Endothelial cell of umbilical vein (primary cell): ENCODE results near the gene RBM44. TPM values are rescaled to one million over a fixed set of nuclear protein-coding genes. Genes with fewer than 3 reads are reported as not detected.

Source experiments
- BruUV-seq: library from RNA; stranded (reverse); fragments of 400-500 nt; replicated peaks from 2 replicates; lab custom pipeline; 2021; lab: Mats Ljungman, UMichigan
- CTCF ChIA-PET: fragments of 300-600, 350-600 bp; sonication (Branson Sonifier 250); formaldehyde crosslinking; loops from one replicate; lab custom pipeline; 2021; ENCODE audit warnings: antibody characterized with exemption, inconsistent platforms; lab: Charles Lee
- POLR2A ChIA-PET: fragments of 300-600, 350-600 bp; sonication (Branson Sonifier 250); formaldehyde crosslinking; loops from one replicate; lab custom pipeline; 2021; ENCODE audit warnings: antibody characterized with exemption, inconsistent platforms; lab: Charles Lee
- DNase-seq: peaks from one replicate; pipeline ENCODE4 v3.0.0-alpha.2; 2011; ENCODE audit warnings: low read depth, low spot score
- FAIRE-seq: peaks from 2 replicates; lab custom pipeline; 2011; peaks lifted over from hg19 to GRCh38; lab: Jason Lieb, UNC
- H2AFZ ChIP-seq: 2 replicates; pipeline ENCODE4 v1.6.0; 2012; ENCODE audit warnings: low read depth, low read length, control low read depth, inconsistent platforms
- H3K27ac ChIP-seq: 2 replicates; pipeline ENCODE4 v1.5.1; 2011; ENCODE audit warnings: low read depth, mild to moderate bottlenecking, control low read depth, low read length, moderate library complexity; ENCODE audit not compliant: insufficient read depth
- H3K27me3 ChIP-seq, 2 experiments: 2 replicates each; pipeline versions ENCODE4 v1.6.0 to v1.6.1; 2011; ENCODE audit warnings: low read length in 2 of 2, mixed read lengths in 1 of 2; ENCODE audit not compliant: control insufficient read depth in 2 of 2, insufficient read depth in 2 of 2
- H3K36me3 ChIP-seq, 2 experiments: 2 replicates in 1 of 2; 3 replicates in 1 of 2; pipeline ENCODE4 v1.5.1; 2011; ENCODE audit warnings: low read length in 2 of 2, mild to moderate bottlenecking in 1 of 2, moderate library complexity in 1 of 2; ENCODE audit not compliant: control insufficient read depth in 2 of 2, insufficient read depth in 2 of 2; ENCODE audit errors: extremely low read depth in 1 of 2
- H3K4me1 ChIP-seq: 3 replicates; pipeline ENCODE4 v1.5.1; 2011; ENCODE audit warnings: mild to moderate bottlenecking, low read length; ENCODE audit not compliant: control insufficient read depth, insufficient read depth; ENCODE audit errors: extremely low read depth
- H3K4me2 ChIP-seq: 2 replicates; pipeline ENCODE4 v1.6.1; 2011; ENCODE audit warnings: low read length, control low read depth, mixed read lengths; ENCODE audit not compliant: insufficient read depth
- H3K4me3 ChIP-seq, 3 experiments: fragments of 200-600 bp in 1 of 3; sonication (generic), shearing (Covaris generic) in 1 of 3; replicated peaks in 1 of 3; 2 replicates each; pipeline ENCODE4 v1.5.1; 2011 to 2016; ENCODE audit warnings: control low read depth in 3 of 3, low read length in 3 of 3, mild to moderate bottlenecking in 2 of 3, inconsistent platforms in 1 of 3, low read depth in 1 of 3, moderate library complexity in 1 of 3; ENCODE audit not compliant: insufficient read depth in 1 of 3
- H3K79me2 ChIP-seq: 2 replicates; pipeline ENCODE4 v1.6.0; 2012; ENCODE audit warnings: low read length, inconsistent platforms; ENCODE audit not compliant: control insufficient read depth, insufficient read depth
- H3K9ac ChIP-seq: replicated peaks from 2 replicates; pipeline ENCODE3; 2011; ENCODE audit warnings: low read length, control low read depth; ENCODE audit not compliant: insufficient read depth; ENCODE audit errors: extremely low read depth
- H3K9me1 ChIP-seq: replicated peaks from 3 replicates; pipeline ENCODE4 v1.6.0; 2011; ENCODE audit warnings: mild to moderate bottlenecking, low read length; ENCODE audit not compliant: control insufficient read depth, insufficient read depth; ENCODE audit errors: extremely low read depth
- H3K9me3 ChIP-seq: replicated peaks from 2 replicates; pipeline ENCODE4 v1.5.1; 2012; ENCODE audit warnings: low read length, inconsistent platforms; ENCODE audit not compliant: control insufficient read depth, insufficient read depth
- H4K20me1 ChIP-seq: replicated peaks from 2 replicates; pipeline ENCODE3; 2011; ENCODE audit warnings: mild to moderate bottlenecking, low read length; ENCODE audit not compliant: control insufficient read depth, insufficient read depth; ENCODE audit errors: extremely low read depth
- EZH2 ChIP-seq: IDR thresholded peaks from 2 replicates; pipeline ENCODE4 v1.6.1; 2012; ENCODE audit warnings: borderline replicate concordance, low read depth, mild to moderate bottlenecking, moderate library complexity, low read length, inconsistent platforms; ENCODE audit not compliant: severe bottlenecking
- FOS ChIP-seq: IDR thresholded peaks from 2 replicates; pipeline ENCODE4 v1.6.1; 2011; ENCODE audit warnings: mild to moderate bottlenecking, low read length, moderate library complexity, borderline replicate concordance; ENCODE audit not compliant: insufficient read depth
- GATA2 ChIP-seq: IDR thresholded peaks from 2 replicates; pipeline ENCODE4 v1.7.0; 2011; ENCODE audit warnings: low read depth, mild to moderate bottlenecking, moderate library complexity, mixed read lengths, low read length; ENCODE audit not compliant: insufficient read length, insufficient read depth
- JUN ChIP-seq: IDR thresholded peaks from 2 replicates; pipeline ENCODE4 v1.6.1; 2011; ENCODE audit warnings: borderline replicate concordance, low read depth; ENCODE audit not compliant: insufficient read length, insufficient read depth
- MYC ChIP-seq: IDR thresholded peaks from one replicate; pipeline ENCODE4 v1.6.1; 2011; ENCODE audit warnings: mild to moderate bottlenecking, low read depth, low read length
- POLR2A ChIP-seq: IDR thresholded peaks from 2 replicates; pipeline ENCODE4 v1.6.1; 2012; ENCODE audit warnings: low read depth, mild to moderate bottlenecking, control low read depth, low read length
- POLR2AphosphoS5 ChIP-seq: IDR thresholded peaks from 2 replicates; pipeline ENCODE4 v1.6.1; 2012; ENCODE audit warnings: low read depth, mild to moderate bottlenecking, control low read depth, low read length, moderate library complexity; ENCODE audit not compliant: insufficient read depth
- dilution Hi-C: fragments of 300-500 bp; cut with MboI; formaldehyde crosslinking; loops from one replicate; pipeline ENCODE4 v1.15.0; 2019; ENCODE audit warnings: low sequenced_read_pairs; ENCODE audit not compliant: extremely low pct_ligation_motif_present
- intact Hi-C: fragments of 100-400 bp; cut with micrococcal nuclease; formaldehyde crosslinking; loops from one replicate; pipeline ENCODE4 v1.10.0; 2022
- polyA plus RNA-seq, 4 experiments: library from polyadenylated mRNA; depleted of rRNA in 3 of 4; stranded (reverse) in 3 of 4; unstranded in 1 of 4; fragments of >200 nt; gene quantifications; 2 replicates each; pipeline versions ENCODE4 v1.2.1 to v1.2.3, GENCODE V29; 2011 to 2012; ENCODE audit warnings: missing spikeins in 1 of 4
- total RNA-seq: library from RNA; stranded (reverse); gene quantifications from 2 replicates; pipeline ENCODE4 v1.2.3, GENCODE V29; 2021
- TF ChIP-seq, protein P1 (sequence below): IDR thresholded peaks from 2 replicates; pipeline ENCODE4 v1.6.1; 2011; ENCODE audit not compliant: insufficient read depth, insufficient read length
- TF ChIP-seq, protein P2 (sequence below), 2 donors: IDR thresholded peaks; 1 replicate in 1 of 2; 2 replicates in 1 of 2; pipeline ENCODE4 v1.5.1; 2011; ENCODE audit warnings: low read length in 2 of 2, mild to moderate bottlenecking in 2 of 2, moderate library complexity in 2 of 2, control low read depth in 1 of 2, inconsistent platforms in 1 of 2, low read depth in 1 of 2; ENCODE audit not compliant: insufficient read depth in 1 of 2; ENCODE audit errors: extremely low read depth in 1 of 2

RBM44 gene
- total and polyA plus RNA-seq, 2 donors (not counting 3 experiments of a cell fraction or from before 2014, with no cell fraction given) = 0.14 to 0.53 TPM

DNA sequence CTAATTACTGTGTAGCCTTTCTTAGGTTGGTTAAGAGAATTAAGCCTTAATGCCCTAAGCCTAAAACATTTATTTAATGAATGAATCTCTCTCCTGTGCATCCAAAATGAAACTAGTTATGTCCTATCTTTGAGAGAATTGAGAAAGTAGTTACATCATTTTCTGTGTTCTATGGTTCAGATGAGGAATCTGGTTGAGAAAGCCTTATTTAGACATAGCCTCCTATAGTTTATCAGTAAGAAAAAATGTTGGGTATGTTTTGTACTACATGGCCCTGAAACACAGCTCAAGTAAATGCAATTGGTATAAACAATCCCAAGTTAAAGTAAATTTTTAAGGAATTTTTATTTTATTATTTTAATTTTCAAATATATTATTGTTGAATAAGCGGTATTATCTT is 35.0 kb downstream of the RBM44 start:
- DNase-seq = no peak
- Histone ChIP-seq H3K9ac (no peak overlapping the region), H3K9me3 (no peaks in the 10 kb centered on the region), H3K27ac (no peak overlapping the region), H3K4me1 (no peaks in the 10 kb centered on the region), H3K36me3 (no peaks in the 10 kb centered on the region), H4K20me1 (no peaks in the 10 kb centered on the region), H3K79me2 (no peaks in the 10 kb centered on the region), H3K4me3 (no peak overlapping the region), H3K27me3 (peaks cover 2 to 3% of the 10 kb centered on the region in 2 experiments), H2AFZ (no peak overlapping the region), H3K4me2 (no peak overlapping the region), H3K9me1 (no peaks in the 10 kb centered on the region)
- dilution Hi-C loops = no loop called here
- no TSS peak for BruUV-seq
- FAIRE-seq = no peak
- CTCF ChIA-PET = no interaction called here
- TF ChIP-seq JUN (no peak), MYC (no peak), GATA2 (no peak), EZH2 (no peak), POLR2AphosphoS5 (no peak), FOS (no peak), POLR2A (no peak)
- TF ChIP-seq, protein P1, sequence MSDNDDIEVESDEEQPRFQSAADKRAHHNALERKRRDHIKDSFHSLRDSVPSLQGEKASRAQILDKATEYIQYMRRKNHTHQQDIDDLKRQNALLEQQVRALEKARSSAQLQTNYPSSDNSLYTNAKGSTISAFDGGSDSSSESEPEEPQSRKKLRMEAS = no peak
- TF ChIP-seq, protein P2, sequence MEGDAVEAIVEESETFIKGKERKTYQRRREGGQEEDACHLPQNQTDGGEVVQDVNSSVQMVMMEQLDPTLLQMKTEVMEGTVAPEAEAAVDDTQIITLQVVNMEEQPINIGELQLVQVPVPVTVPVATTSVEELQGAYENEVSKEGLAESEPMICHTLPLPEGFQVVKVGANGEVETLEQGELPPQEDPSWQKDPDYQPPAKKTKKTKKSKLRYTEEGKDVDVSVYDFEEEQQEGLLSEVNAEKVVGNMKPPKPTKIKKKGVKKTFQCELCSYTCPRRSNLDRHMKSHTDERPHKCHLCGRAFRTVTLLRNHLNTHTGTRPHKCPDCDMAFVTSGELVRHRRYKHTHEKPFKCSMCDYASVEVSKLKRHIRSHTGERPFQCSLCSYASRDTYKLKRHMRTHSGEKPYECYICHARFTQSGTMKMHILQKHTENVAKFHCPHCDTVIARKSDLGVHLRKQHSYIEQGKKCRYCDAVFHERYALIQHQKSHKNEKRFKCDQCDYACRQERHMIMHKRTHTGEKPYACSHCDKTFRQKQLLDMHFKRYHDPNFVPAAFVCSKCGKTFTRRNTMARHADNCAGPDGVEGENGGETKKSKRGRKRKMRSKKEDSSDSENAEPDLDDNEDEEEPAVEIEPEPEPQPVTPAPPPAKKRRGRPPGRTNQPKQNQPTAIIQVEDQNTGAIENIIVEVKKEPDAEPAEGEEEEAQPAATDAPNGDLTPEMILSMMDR (IDR thresholded peaks at IDR 0.05; ENCODE audit: extremely low read depth in 1 of 2, insufficient read depth in 1 of 2, low read depth in 1 of 2, low read length in 2 of 2) = no peak
- POLR2A ChIA-PET = no interaction called here
- intact Hi-C loops = no loop called here
